Measurements from ENCODE around the gene FAM228B.

FAM228B gene

DNA sequence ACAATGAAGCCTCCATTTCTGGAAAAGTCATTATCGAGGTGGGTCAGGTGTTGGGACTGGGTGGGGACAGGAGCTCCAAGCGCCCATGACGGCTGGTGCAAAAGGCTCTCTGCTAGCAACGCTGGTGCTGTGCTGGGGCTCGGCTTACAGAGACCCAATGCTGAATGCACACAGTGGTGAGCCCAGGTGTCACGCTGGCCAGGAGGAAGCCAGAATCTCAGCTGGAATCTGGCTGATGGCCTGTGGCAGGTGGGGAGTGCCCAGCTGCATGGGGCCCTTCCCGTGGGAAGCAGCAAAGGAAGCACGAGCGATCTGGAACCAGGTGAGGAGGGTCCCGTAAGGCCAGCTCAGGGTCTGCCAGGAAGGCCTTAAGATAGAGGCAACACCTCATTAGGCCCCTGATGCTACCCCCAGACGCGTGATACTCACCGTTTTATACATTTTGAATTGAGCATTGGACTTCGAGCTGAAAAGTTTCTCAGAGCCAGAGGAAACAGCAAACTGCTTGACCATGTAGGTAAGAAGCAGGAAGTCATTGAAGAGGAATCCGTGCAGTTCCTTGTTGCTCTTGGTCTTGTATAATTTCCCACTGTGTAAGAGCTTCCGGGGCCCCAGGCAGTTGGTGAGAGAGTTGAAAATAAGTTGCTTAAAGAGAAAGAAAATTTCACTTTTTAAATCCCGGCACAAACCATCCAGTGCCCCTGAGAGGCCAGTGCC lies 86.3 kb downstream of the FAM228B start:
- no peak overlapping the region for H3K4me3 Mint-ChIP-seq
- no peaks in the 10 kb centered on the region for H3K9me3 Mint-ChIP-seq
- H3K27me3 Mint-ChIP-seq: no peaks in the 10 kb centered on the region
- DNase-seq (no peak), ATAC-seq (replicated peaks) (no peak)
- H3K4me1 Mint-ChIP-seq: no peaks in the 10 kb centered on the region
- peaks cover 56 to 84% of the 10 kb centered on the region in 2 donors for H3K36me3 Mint-ChIP-seq
- H3K27ac Mint-ChIP-seq: no peak overlapping the region

DNA sequence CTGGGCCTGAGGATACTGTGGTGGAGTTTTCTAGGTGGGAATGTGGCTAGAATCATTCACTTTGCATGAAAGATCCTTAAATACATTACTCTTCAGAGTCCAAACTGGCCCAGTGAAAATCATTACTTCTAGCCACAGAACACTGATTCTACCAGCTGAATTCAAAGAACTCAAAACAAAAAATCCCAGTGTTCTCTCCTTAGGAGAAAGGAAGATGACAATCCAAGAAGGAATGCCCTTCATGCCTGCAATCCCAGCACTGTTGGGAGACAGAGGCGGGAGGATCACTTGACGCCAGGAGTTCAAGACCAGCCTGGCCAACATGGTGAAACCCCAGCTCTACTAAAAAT lies 86.8 kb downstream of the FAM228B start:
- Mint-ChIP-seq H3K4me3 (no peak overlapping the region), H3K9me3 (no peaks in the 10 kb centered on the region), H3K4me1 (no peaks in the 10 kb centered on the region), H3K27me3 (no peaks in the 10 kb centered on the region), H3K27ac (no peak overlapping the region), H3K36me3 (peaks cover 56 to 84% of the 10 kb centered on the region in 2 donors)
- ATAC-seq (replicated peaks): no peak
- no peak for DNase-seq

DNA sequence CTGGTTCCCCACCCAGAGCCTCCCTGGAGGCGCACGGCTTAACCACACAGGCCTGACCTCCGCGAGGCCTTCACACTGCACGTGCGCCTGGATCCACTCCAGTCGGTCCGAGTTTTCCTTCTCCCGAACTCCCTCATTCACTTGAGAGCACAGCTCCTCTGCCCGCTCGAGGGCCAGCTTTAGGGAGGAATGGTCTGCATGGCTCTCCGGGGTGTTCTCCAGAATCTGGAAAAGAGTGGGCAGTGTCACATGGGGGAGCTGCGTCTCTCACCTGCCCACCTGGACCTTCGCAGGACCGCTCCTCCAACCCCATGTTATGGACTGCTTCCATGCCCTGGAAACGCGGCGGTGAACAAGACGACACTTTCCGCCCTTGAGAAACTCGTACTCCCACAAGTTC lies 87.5 kb downstream of the FAM228B start:
- DNase-seq: no peak
- H3K36me3 Mint-ChIP-seq: peaks cover 52 to 81% of the 10 kb centered on the region in 2 donors
- no peak overlapping the region for H3K4me3 Mint-ChIP-seq
- ATAC-seq (replicated peaks): no peak
- no peaks in the 10 kb centered on the region for H3K4me1 Mint-ChIP-seq
- H3K27ac Mint-ChIP-seq: no peak overlapping the region
- no peaks in the 10 kb centered on the region for H3K9me3 Mint-ChIP-seq
- no peaks in the 10 kb centered on the region for H3K27me3 Mint-ChIP-seq

DNA sequence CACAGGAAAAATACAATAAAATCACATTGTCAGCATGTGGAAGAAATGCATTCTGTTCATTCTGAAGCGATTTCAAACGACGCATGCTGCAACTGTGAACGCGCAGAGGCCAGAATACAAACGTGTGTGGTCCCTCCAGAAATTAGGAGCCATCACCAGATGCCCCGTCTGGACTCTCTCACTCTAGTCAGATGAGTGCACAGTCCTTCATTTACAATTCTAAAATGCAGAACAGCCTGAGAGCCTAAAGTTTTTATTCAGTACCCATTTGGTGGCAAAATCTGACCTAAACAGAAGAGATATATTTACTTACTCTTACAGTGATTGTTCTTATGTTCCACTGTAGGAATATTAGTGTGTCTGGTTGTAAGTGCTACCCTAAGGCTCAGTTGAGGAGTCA lies 88.1 kb downstream of the FAM228B start:
- ATAC-seq (replicated peaks) (no peak), DNase-seq (no peak)
- H3K4me3 Mint-ChIP-seq: no peak overlapping the region
- H3K27me3 Mint-ChIP-seq: no peaks in the 10 kb centered on the region
- no peaks in the 10 kb centered on the region for H3K4me1 Mint-ChIP-seq
- H3K36me3 Mint-ChIP-seq: peaks cover 51 to 81% of the 10 kb centered on the region in 2 donors
- H3K9me3 Mint-ChIP-seq: no peaks in the 10 kb centered on the region
- no peak overlapping the region for H3K27ac Mint-ChIP-seq

DNA sequence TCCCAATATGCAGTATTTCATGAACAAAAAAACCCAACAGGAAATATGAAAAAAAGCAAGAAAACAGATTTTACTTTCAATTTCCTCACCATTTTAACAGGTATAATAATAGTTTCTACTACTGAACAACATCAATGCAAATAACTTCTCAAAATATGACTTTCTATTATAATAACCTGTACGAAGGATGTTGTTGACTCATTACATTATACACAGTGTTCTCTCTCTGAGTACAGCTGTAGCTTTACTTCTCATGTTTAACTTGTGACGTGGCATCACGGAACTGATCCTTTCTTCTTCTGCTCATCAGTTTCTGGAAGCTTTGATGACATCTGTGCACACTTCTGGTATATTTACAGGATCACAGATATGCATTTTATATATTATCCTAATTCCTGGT lies 91.6 kb downstream of the FAM228B start:
- no peaks in the 10 kb centered on the region for H3K4me1 Mint-ChIP-seq
- H3K4me3 Mint-ChIP-seq: no peak overlapping the region
- no peak for DNase-seq
- no peaks in the 10 kb centered on the region for H3K27me3 Mint-ChIP-seq
- ATAC-seq (replicated peaks): peak in 1 of 2 donors; percentile 67
- H3K27ac Mint-ChIP-seq: no peak overlapping the region
- peaks cover 34 to 69% of the 10 kb centered on the region in 2 donors for H3K36me3 Mint-ChIP-seq
- H3K9me3 Mint-ChIP-seq: no peaks in the 10 kb centered on the region
